Osteoblast (primary cell): ENCODE measurements around the gene SUSD4. TPM values are rescaled to one million over a fixed set of nuclear protein-coding genes. Genes with fewer than 3 reads are reported as not detected.

ENCODE experiments used
- DNase-seq: peaks from one replicate; pipeline ENCODE4 v3.0.0; 2011; ENCODE audit warnings: low spot score, mixed read lengths; ENCODE audit not compliant: insufficient read length; ENCODE audit errors: missing footprints
- H2AFZ ChIP-seq: 2 replicates; pipeline ENCODE4 v1.6.0; 2011; ENCODE audit warnings: mild to moderate bottlenecking, low read length
- H3K27ac ChIP-seq: 2 replicates; pipeline ENCODE4 v1.5.1; 2011; ENCODE audit warnings: mild to moderate bottlenecking, low read depth, low read length, moderate library complexity
- H3K27me3 ChIP-seq: 2 replicates; pipeline ENCODE4 v1.6.0; 2012; ENCODE audit warnings: mild to moderate bottlenecking, control low read depth, inconsistent platforms, low read length, moderate library complexity; ENCODE audit not compliant: insufficient read depth
- H3K36me3 ChIP-seq: 2 replicates; pipeline ENCODE4 v1.5.1; 2011; ENCODE audit warnings: mild to moderate bottlenecking, low read length, control low read depth, moderate library complexity; ENCODE audit not compliant: insufficient read depth
- H3K4me1 ChIP-seq: 2 replicates; pipeline ENCODE4 v1.5.1; 2011; ENCODE audit warnings: mild to moderate bottlenecking, low read length, control low read depth, moderate library complexity; ENCODE audit not compliant: insufficient read depth
- H3K4me2 ChIP-seq: 2 replicates; pipeline ENCODE4 v1.6.0; 2011; ENCODE audit warnings: mild to moderate bottlenecking, low read length; ENCODE audit not compliant: insufficient read depth
- H3K4me3 ChIP-seq: fragments of 200-600 bp; sonication (generic); 3 replicates; pipeline ENCODE4 v1.5.1; 2012; ENCODE audit warnings: mild to moderate bottlenecking, low read length, inconsistent platforms; ENCODE audit not compliant: insufficient read depth
- H3K79me2 ChIP-seq: 2 replicates; pipeline ENCODE4 v1.6.0; 2012; ENCODE audit warnings: mild to moderate bottlenecking, low read length, control low read depth, inconsistent platforms; ENCODE audit not compliant: insufficient read depth
- H3K9me3 ChIP-seq: 2 replicates; pipeline ENCODE4 v1.5.1; 2011; ENCODE audit warnings: low read depth, low read length, control low read depth
- H4K20me1 ChIP-seq: 2 replicates; pipeline ENCODE4 v1.6.0; 2012; ENCODE audit warnings: mild to moderate bottlenecking, low read length, control low read depth; ENCODE audit not compliant: insufficient read depth
- total RNA-seq: library from RNA; depleted of rRNA; stranded (reverse); fragments of >200 nt; gene quantifications from 2 replicates; pipeline ENCODE4 v1.2.3, GENCODE V29; 2012
- TF ChIP-seq, protein P1 (sequence below): IDR thresholded peaks from 2 replicates; pipeline ENCODE4 v1.5.1; 2011; ENCODE audit warnings: mild to moderate bottlenecking, low read depth, low read length, moderate library complexity; ENCODE audit errors: extremely low read depth

The SUSD4 gene
- total RNA-seq, 1 donor: not detected

DNA sequence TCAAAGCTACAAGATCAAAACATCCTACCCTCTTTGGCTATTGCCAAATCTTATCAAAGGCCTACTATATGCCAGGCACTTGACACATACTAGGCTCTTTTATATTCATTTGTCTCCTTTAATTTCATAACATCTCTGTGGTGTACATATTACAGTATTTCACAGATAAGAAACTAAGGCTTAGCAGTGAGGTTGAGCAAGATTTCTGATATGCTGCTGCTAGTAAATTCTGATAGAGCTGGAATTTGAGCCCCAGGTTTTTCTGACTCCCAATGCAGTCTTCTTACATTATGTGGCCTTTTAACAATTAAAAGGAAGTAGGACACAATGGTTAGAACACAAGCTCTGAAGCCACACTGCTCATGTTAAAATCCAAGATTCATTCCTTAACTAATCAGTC is 46.1 kb upstream of the SUSD4 start:
- H2AFZ ChIP-seq: no peak overlapping the region
- TF ChIP-seq, protein P1, sequence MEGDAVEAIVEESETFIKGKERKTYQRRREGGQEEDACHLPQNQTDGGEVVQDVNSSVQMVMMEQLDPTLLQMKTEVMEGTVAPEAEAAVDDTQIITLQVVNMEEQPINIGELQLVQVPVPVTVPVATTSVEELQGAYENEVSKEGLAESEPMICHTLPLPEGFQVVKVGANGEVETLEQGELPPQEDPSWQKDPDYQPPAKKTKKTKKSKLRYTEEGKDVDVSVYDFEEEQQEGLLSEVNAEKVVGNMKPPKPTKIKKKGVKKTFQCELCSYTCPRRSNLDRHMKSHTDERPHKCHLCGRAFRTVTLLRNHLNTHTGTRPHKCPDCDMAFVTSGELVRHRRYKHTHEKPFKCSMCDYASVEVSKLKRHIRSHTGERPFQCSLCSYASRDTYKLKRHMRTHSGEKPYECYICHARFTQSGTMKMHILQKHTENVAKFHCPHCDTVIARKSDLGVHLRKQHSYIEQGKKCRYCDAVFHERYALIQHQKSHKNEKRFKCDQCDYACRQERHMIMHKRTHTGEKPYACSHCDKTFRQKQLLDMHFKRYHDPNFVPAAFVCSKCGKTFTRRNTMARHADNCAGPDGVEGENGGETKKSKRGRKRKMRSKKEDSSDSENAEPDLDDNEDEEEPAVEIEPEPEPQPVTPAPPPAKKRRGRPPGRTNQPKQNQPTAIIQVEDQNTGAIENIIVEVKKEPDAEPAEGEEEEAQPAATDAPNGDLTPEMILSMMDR: no peak
- H3K27ac ChIP-seq: no peak overlapping the region
- no peaks in the 10 kb centered on the region for H4K20me1 ChIP-seq
- no peaks in the 10 kb centered on the region for H3K27me3 ChIP-seq
- no peak overlapping the region for H3K4me3 ChIP-seq
- no peaks in the 10 kb centered on the region for H3K79me2 ChIP-seq
- H3K4me1 ChIP-seq: peaks cover 8% of the 10 kb centered on the region
- no peaks in the 10 kb centered on the region for H3K9me3 ChIP-seq
- no peak for DNase-seq
- H3K36me3 ChIP-seq: no peaks in the 10 kb centered on the region
- no peak overlapping the region for H3K4me2 ChIP-seq

- no peaks in the 10 kb centered on the region for H3K36me3 ChIP-seq
- TF ChIP-seq, protein P1: no peak
These were observed 41.5 kb upstream of the SUSD4 start for GRCh38 chr1:223405507-223405906.

DNA sequence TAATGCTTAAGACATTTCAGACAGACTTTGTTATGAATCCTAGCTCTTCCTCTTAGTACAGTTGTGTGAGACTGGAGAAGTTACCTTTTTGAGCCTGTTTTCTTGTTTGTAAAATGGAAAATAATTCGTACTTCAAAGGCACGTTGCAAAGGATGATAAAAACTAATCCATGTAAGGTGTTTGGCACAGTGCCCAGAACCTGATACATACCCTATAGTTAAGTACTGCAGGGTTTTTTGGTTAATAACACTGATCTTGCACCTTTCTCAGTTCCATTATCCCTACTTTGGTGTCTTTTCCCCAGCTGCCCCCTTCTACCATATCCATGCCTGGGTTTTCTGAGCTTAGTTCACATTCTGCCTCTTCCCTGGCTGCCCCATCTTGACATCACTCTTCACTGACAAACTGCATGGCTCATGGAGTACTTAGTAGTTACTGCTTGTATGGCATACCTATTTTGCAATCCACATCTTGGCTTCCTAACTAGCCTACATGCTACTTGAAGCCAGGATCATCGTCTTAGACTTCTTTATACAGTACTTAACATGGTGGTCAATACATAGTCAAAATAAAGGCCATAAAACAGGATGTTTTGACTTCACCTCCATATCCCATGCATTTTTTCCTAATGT is 39.3 kb upstream of the SUSD4 start:
- Histone ChIP-seq H3K4me3 (no peak overlapping the region), H4K20me1 (no peaks in the 10 kb centered on the region), H3K36me3 (no peaks in the 10 kb centered on the region), H3K4me2 (no peak overlapping the region), H3K4me1 (peaks cover 19% of the 10 kb centered on the region), H3K79me2 (no peaks in the 10 kb centered on the region), H3K27me3 (no peaks in the 10 kb centered on the region), H3K9me3 (no peaks in the 10 kb centered on the region), H3K27ac (no peak overlapping the region), H2AFZ (no peak overlapping the region)
- DNase-seq: no peak
- TF ChIP-seq, protein P1: no peak

More at GRCh38 chr1:223405507-223405906, 41.5 kb upstream of the SUSD4 start:
- peaks cover 23% of the 10 kb centered on the region for H3K4me1 ChIP-seq
- no peaks in the 10 kb centered on the region for H3K27me3 ChIP-seq
- H3K4me3 ChIP-seq: no peak overlapping the region
- no peak overlapping the region for H3K4me2 ChIP-seq
- no peaks in the 10 kb centered on the region for H3K79me2 ChIP-seq
- no peak overlapping the region for H2AFZ ChIP-seq
- H3K9me3 ChIP-seq: no peaks in the 10 kb centered on the region
- DNase-seq: no peak
- H4K20me1 ChIP-seq: no peaks in the 10 kb centered on the region
- H3K27ac ChIP-seq: no peak overlapping the region

GRCh38 chr1:223402790-223403142 is 38.8 kb upstream of the SUSD4 start:
- Histone ChIP-seq H3K4me1 (peaks cover 19% of the 10 kb centered on the region), H3K36me3 (no peaks in the 10 kb centered on the region), H3K27ac (no peak overlapping the region), H3K4me3 (no peak overlapping the region), H3K4me2 (peak overlapping the region; percentile 4), H3K9me3 (no peaks in the 10 kb centered on the region), H3K27me3 (no peaks in the 10 kb centered on the region), H4K20me1 (no peaks in the 10 kb centered on the region), H3K79me2 (no peaks in the 10 kb centered on the region), H2AFZ (no peak overlapping the region)
- TF ChIP-seq, protein P1: no peak
- no peak for DNase-seq
